Hepatocyte (in vitro differentiated cells): ENCODE results near the gene LIMS1.

ENCODE experiments used
- EZH2phosphoT487 ChIP-seq: fragments of 200-600 bp; sonication (generic); IDR thresholded peaks from one replicate; pipeline ENCODE4 v1.6.1; 2018; ENCODE audit warnings: antibody characterized with exemption, mild to moderate bottlenecking, low read depth, moderate library complexity; ENCODE audit not compliant: unreplicated experiment, severe bottlenecking
- TF ChIP-seq, protein P1 (sequence below): fragments of 200-600 bp; sonication (generic); IDR thresholded peaks from 2 replicates; pipeline ENCODE4 v1.5.1; 2016; ENCODE audit warnings: antibody characterized with exemption, mild to moderate bottlenecking; ENCODE audit not compliant: poor library complexity

DNA sequence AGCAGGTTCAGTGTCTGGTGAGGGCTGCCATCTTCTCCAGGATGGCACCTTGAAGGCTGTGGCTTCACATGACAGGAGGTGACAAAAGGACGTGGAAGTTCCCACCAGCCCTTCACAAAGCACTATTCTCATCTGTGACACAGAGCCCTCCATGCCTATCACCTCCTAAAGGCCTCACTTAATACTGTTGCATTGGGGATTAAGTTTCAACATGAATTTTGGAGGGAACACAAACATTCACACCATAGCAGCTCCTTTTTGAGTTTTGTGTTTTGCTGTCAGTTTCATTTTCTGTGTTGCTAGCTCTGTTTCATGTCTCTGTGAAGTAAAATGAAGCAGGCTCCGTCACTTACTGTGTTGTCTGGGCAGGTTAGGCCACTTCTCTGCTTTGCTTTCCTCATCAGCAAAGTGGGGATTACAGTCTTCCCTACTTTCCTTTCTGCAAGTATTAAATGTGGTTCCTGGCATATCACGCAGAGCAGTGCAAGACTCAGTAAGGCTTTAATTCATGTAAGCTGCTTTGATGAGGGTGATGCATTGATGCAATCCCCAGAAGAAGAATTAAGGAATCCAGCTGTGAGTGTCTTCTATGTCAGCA, 31.6 kb downstream of the LIMS1 start:
- TF ChIP-seq, protein P1, sequence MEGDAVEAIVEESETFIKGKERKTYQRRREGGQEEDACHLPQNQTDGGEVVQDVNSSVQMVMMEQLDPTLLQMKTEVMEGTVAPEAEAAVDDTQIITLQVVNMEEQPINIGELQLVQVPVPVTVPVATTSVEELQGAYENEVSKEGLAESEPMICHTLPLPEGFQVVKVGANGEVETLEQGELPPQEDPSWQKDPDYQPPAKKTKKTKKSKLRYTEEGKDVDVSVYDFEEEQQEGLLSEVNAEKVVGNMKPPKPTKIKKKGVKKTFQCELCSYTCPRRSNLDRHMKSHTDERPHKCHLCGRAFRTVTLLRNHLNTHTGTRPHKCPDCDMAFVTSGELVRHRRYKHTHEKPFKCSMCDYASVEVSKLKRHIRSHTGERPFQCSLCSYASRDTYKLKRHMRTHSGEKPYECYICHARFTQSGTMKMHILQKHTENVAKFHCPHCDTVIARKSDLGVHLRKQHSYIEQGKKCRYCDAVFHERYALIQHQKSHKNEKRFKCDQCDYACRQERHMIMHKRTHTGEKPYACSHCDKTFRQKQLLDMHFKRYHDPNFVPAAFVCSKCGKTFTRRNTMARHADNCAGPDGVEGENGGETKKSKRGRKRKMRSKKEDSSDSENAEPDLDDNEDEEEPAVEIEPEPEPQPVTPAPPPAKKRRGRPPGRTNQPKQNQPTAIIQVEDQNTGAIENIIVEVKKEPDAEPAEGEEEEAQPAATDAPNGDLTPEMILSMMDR: no peak
- TF ChIP-seq EZH2phosphoT487: no peak
